HepG2 (cell line): Measurements from ENCODE around the gene VPS9D1. TPM values are rescaled to one million over a fixed set of nuclear protein-coding genes. Genes with fewer than 3 reads are reported as not detected.

Experiments used
- DZIP1 ChIP-seq: sonication (generic); formaldehyde crosslinking; IDR thresholded peaks from 2 replicates; pipeline ENCODE4 v1.5.0; 2020; ENCODE audit warnings: mild to moderate bottlenecking, missing genetic modification reagents
- E2F5 ChIP-seq: sonication (generic); formaldehyde crosslinking; conservative IDR thresholded peaks from 2 replicates; pipeline ENCODE4 v1.4.0; 2020; ENCODE audit warnings: missing genetic modification reagents
- HIC2 ChIP-seq: sonication (generic); formaldehyde crosslinking; IDR thresholded peaks from 2 replicates; pipeline ENCODE4 v1.9.0; 2022; ENCODE audit warnings: low read depth, missing genetic modification reagents
- IKZF4 ChIP-seq: sonication (generic); formaldehyde crosslinking; IDR thresholded peaks from 2 replicates; pipeline ENCODE4 v1.5.1; 2020; ENCODE audit warnings: borderline replicate concordance, mild to moderate bottlenecking, low read depth, missing genetic modification reagents; ENCODE audit errors: not compliant biosample characterization
- MXD1 ChIP-seq: sonication (generic); formaldehyde crosslinking; IDR thresholded peaks from 2 replicates; pipeline ENCODE4 v1.4.0; 2020; ENCODE audit warnings: mild to moderate bottlenecking, missing genetic modification reagents
- NAIF1 ChIP-seq: sonication (generic); formaldehyde crosslinking; IDR thresholded peaks from 2 replicates; pipeline ENCODE4 v1.5.0; 2020; ENCODE audit warnings: mild to moderate bottlenecking, missing genetic modification reagents, borderline replicate concordance
- NR2C2 ChIP-seq: sonication (generic); formaldehyde crosslinking; IDR thresholded peaks from 2 replicates; pipeline ENCODE4 v1.4.0; 2020; ENCODE audit warnings: missing genetic modification reagents, mild to moderate bottlenecking, moderate library complexity, borderline replicate concordance
- SKI ChIP-seq: fragments of 450-650 bp; IDR thresholded peaks from one replicate; pipeline ENCODE4 v1.6.1; 2018; ENCODE audit warnings: mild to moderate bottlenecking; ENCODE audit not compliant: partially characterized antibody
- SYNCRIP ChIP-seq: fragments of 200-400 bp; formaldehyde crosslinking; IDR thresholded peaks from 2 replicates; pipeline ENCODE4 v1.6.1; 2018; ENCODE audit warnings: mild to moderate bottlenecking, low read depth, low read length; ENCODE audit not compliant: insufficient read depth
- UBTF ChIP-seq: sonication (generic); formaldehyde crosslinking; IDR thresholded peaks from 2 replicates; pipeline ENCODE4 v1.4.0; 2020; ENCODE audit warnings: mild to moderate bottlenecking, missing genetic modification reagents
- ZBTB21 ChIP-seq: sonication (generic); formaldehyde crosslinking; IDR thresholded peaks from 2 replicates; pipeline ENCODE4 v1.4.0; 2020; ENCODE audit warnings: missing genetic modification reagents
- ZC3H13 ChIP-seq: sonication (generic); formaldehyde crosslinking; IDR thresholded peaks from 2 replicates; pipeline ENCODE4 v1.8.1; 2023; ENCODE audit warnings: mild to moderate bottlenecking, missing genetic modification reagents, moderate library complexity
- ZNF205 ChIP-seq: IDR thresholded peaks from 2 replicates; pipeline ENCODE4 v1.6.1; 2018; ENCODE audit warnings: missing biosample characterization, missing genetic modification reagents
- ZNF230 ChIP-seq: sonication (generic); formaldehyde crosslinking; IDR thresholded peaks from 2 replicates; pipeline ENCODE4 v1.4.0; 2020; ENCODE audit warnings: mild to moderate bottlenecking, missing genetic modification reagents
- ZNF276 ChIP-seq: sonication (generic); formaldehyde crosslinking; IDR thresholded peaks from 2 replicates; pipeline ENCODE4 v1.4.0; 2020; ENCODE audit warnings: mild to moderate bottlenecking, low read depth, missing genetic modification reagents
- ZNF569 ChIP-seq: sonication (generic); formaldehyde crosslinking; IDR thresholded peaks from 2 replicates; pipeline ENCODE4 v1.5.0; 2020; ENCODE audit warnings: mild to moderate bottlenecking, missing genetic modification reagents, moderate library complexity, borderline replicate concordance
- ZNF768 ChIP-seq: sonication (generic); formaldehyde crosslinking; IDR thresholded peaks from 2 replicates; pipeline ENCODE4 v1.4.0; 2020; ENCODE audit warnings: missing genetic modification reagents
- polyA plus RNA-seq, 8 experiments: library from polyadenylated mRNA; depleted of rRNA in 3 of 8; stranded (reverse) in 7 of 8; unstranded in 1 of 8; fragments of >200 nt; fragmentation: Illumina TruSeq in 4 of 8; extraction: Trizol in 4 of 8; gene quantifications; 2 replicates each; pipeline versions ENCODE4 v1.2.1 to v1.2.3, GENCODE V29; 2011 to 2016; ENCODE audit warnings: low read depth in 4 of 8, missing spikeins in 1 of 8, mixed read lengths in 1 of 8; ENCODE audit not compliant: insufficient read depth in 1 of 8
- total RNA-seq, 5 experiments: library from RNA; depleted of rRNA; stranded (reverse); fragments of >200 nt; fragmentation: Illumina TruSeq; extraction: Trizol; gene quantifications; 2 replicates each; pipeline ENCODE4 v1.2.3, GENCODE V29; 2016; ENCODE audit warnings: low read depth in 1 of 5

Gene VPS9D1
- total and polyA plus RNA-seq, 2 of the 13 experiments (the other 11 are each of a cell fraction or from before 2014, with no cell fraction given): 10.1 to 13.2 TPM

- TF ChIP-seq NR2C2 (CRISPR knock-in tag) (peak; percentile 96), NAIF1 (CRISPR knock-in tag) (peak; percentile 96; the same call in 1 of the 2 replicates), ZNF276 (CRISPR knock-in tag) (peak; percentile 9; the same call in 1 of the 2 replicates), ZBTB21 (no peak), ZNF230 (CRISPR knock-in tag) (peak; percentile 55), DZIP1 (CRISPR knock-in tag) (peak; percentile 71; the same call in 1 of the 2 replicates), IKZF4 (peak; percentile 63), ZNF569 (CRISPR knock-in tag) (no peak), MXD1 (CRISPR knock-in tag) (peak; percentile 88), HIC2 (CRISPR knock-in tag) (0 out of 2 replicates have a peak, but pooled peaks have one; percentile 30), E2F5 (no peak), ZNF768 (CRISPR knock-in tag) (peak; percentile 67; the same call in 1 of the 2 replicates), ZNF205 (CRISPR knock-in tag) (peak; percentile 81), UBTF (peak; percentile 46; the same call in 1 of the 2 replicates), SYNCRIP (no peak), SKI (peak; percentile 36), ZC3H13 (CRISPR knock-in tag) (peak; percentile 85)
These were observed 63.1 kb downstream of the VPS9D1 start, which contains the start of the genes CHMP1A and SPATA33 (continued) for GRCh38 chr16:89657442-89658220.
